Urinary bladder (tissue), 4 donors: ENCODE measurements around the gene CDK11A. TPM values are rescaled to one million over a fixed set of nuclear protein-coding genes. Genes with fewer than 3 reads are reported as not detected.
"Not testable (repeated sequence)": the region's sequence is repeated elsewhere in the genome, so short reads cannot be mapped to it uniquely, and the experiment has no call there.

Experiments
- DNase-seq: peaks from one replicate; pipeline ENCODE4 v3.0.0-alpha.2; 2015; ENCODE audit errors: extremely low spot score
- H3K27ac ChIP-seq: one replicate; pipeline ENCODE4 v1.5.1; 2013; ENCODE audit warnings: low read depth, mild to moderate bottlenecking, moderate library complexity
- H3K36me3 ChIP-seq: one replicate; pipeline ENCODE4 v1.6.1; 2013; ENCODE audit warnings: mild to moderate bottlenecking, moderate library complexity; ENCODE audit not compliant: insufficient read depth
- H3K4me1 ChIP-seq: one replicate; pipeline ENCODE4 v1.6.1; 2013; ENCODE audit warnings: mild to moderate bottlenecking, moderate library complexity; ENCODE audit not compliant: insufficient read depth
- H3K4me3 ChIP-seq: one replicate; pipeline ENCODE4 v1.5.1; 2013; ENCODE audit warnings: low read depth, low read length
- WGBS: extraction: QIAGEN DNeasy Blood & Tissue Kit; methylation state at CpG from one replicate; pipeline ENCODE4 v1.1.7; 2013; 5-methylcytosine and 5-hydroxymethylcytosine counted together
- polyA plus RNA-seq: library from polyadenylated mRNA; stranded (reverse); fragments of 200-250 nt; gene quantifications from one replicate; pipeline ENCODE4 v1.2.3, GENCODE V29; 2013
- total RNA-seq: library from RNA; depleted of rRNA; stranded (reverse); fragments of >200 nt; gene quantifications from one replicate; pipeline ENCODE4 v1.2.3, GENCODE V29; 2014
- donor health status: healthy with polysubstance abuse.
- donor health status: healthy.

Gene CDK11A
- total and polyA plus RNA-seq, 2 donors, result 15.2 to 20.2 TPM

- 73% methylated on average over 34 of the region's 34 CpGs for WGBS
- peak overlapping the region; percentile 60 for H3K27ac ChIP-seq
- peaks cover 3% of the 10 kb centered on the region for H3K36me3 ChIP-seq
- no peaks in the 10 kb centered on the region for H3K4me1 ChIP-seq
- no peak overlapping the region for H3K4me3 ChIP-seq
- DNase-seq, result no peak
Observed at GRCh38 chr1:1758692-1759455, 34.7 kb upstream of the CDK11A start.

- peak overlapping the region; percentile 81 for H3K27ac ChIP-seq
- no peak for DNase-seq
- H3K4me1 ChIP-seq, result no peaks in the 10 kb centered on the region
- 93% methylated on average over 27 of the region's 27 CpGs for WGBS
- peaks cover 6% of the 10 kb centered on the region for H3K36me3 ChIP-seq
- H3K4me3 ChIP-seq, result no peak overlapping the region
Observed at GRCh38 chr1:1758059-1758621, 34.0 kb upstream of the CDK11A start.

GRCh38 chr1:1757422-1758058 is 33.4 kb upstream of the CDK11A start:
- Histone ChIP-seq H3K27ac (no peak overlapping the region), H3K4me3 (no peak overlapping the region), H3K36me3 (peaks cover 6% of the 10 kb centered on the region), H3K4me1 (no peaks in the 10 kb centered on the region)
- WGBS, result 93% methylated on average over 25 of the region's 25 CpGs
- DNase-seq, result no peak

- Histone ChIP-seq H3K36me3 (peaks cover 6% of the 10 kb centered on the region), H3K27ac (no peak overlapping the region), H3K4me1 (no peaks in the 10 kb centered on the region), H3K4me3 (no peak overlapping the region)
- no peak for DNase-seq
- WGBS, result 91% methylated on average over 33 of the region's 33 CpGs
Observed at GRCh38 chr1:1756661-1757421, 32.7 kb upstream of the CDK11A start.

GRCh38 chr1:1755852-1756251 is 31.7 kb upstream of the CDK11A start:
- no peaks in the 10 kb centered on the region for H3K4me1 ChIP-seq
- H3K4me3 ChIP-seq, result no peak overlapping the region
- DNase-seq, result no peak
- 88% methylated on average over 15 of the region's 15 CpGs for WGBS
- H3K27ac ChIP-seq, result no peak overlapping the region
- peaks cover 6% of the 10 kb centered on the region for H3K36me3 ChIP-seq

GRCh38 chr1:1755426-1755825 is 31.3 kb upstream of the CDK11A start:
- DNase-seq, result no peak
- WGBS, result 95% methylated on average over 19 of the region's 19 CpGs
- Histone ChIP-seq H3K4me3 (no peak overlapping the region), H3K27ac (no peak overlapping the region), H3K4me1 (no peaks in the 10 kb centered on the region), H3K36me3 (peaks cover 6% of the 10 kb centered on the region)

- Histone ChIP-seq H3K4me1 (no peaks in the 10 kb centered on the region), H3K36me3 (peaks cover 6% of the 10 kb centered on the region), H3K4me3 (no peak overlapping the region), H3K27ac (no peak overlapping the region)
- WGBS, result 92% methylated on average over 48 of the region's 49 CpGs
- DNase-seq, result no peak
Observed at GRCh38 chr1:1754051-1754815, 30.1 kb upstream of the CDK11A start.

- Histone ChIP-seq H3K4me1 (no peaks in the 10 kb centered on the region), H3K4me3 (no peak overlapping the region), H3K36me3 (peaks cover 6% of the 10 kb centered on the region), H3K27ac (no peak overlapping the region)
- WGBS, result 91% methylated on average over 16 of the region's 16 CpGs
- DNase-seq, result no peak
Observed at GRCh38 chr1:1753607-1754005, 29.4 kb upstream of the CDK11A start.

- no peak overlapping the region for H3K4me3 ChIP-seq
- no peak for DNase-seq
- H3K4me1 ChIP-seq, result no peaks in the 10 kb centered on the region
- no peak overlapping the region for H3K27ac ChIP-seq
- peaks cover 6% of the 10 kb centered on the region for H3K36me3 ChIP-seq
- 81% methylated on average over 37 of the region's 37 CpGs for WGBS
Observed at GRCh38 chr1:1752636-1753606, 28.8 kb upstream of the CDK11A start.

DNA sequence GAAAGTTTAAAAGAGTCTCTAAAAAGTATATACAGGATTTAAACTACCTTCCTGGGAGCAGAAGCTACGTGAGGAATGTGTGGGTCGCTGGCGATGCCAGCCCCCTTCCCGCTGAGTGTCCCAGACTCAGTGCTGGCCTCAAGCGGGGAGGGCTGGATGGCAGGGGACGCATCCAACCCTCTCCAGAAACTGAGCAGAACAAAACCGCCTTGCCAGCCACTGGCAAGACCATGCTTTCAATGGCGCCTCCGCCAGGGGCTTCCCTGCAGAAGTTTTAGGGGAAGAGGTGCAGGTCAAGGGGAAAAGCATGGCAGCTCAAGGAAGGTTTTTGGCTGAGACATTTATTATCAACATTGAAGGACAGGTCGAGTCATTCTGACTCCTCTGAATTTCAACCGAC is 28.0 kb upstream of the CDK11A start:
- H3K4me1 ChIP-seq, result no peaks in the 10 kb centered on the region
- 88% methylated on average over 11 of the region's 11 CpGs for WGBS
- H3K36me3 ChIP-seq, result peaks cover 6% of the 10 kb centered on the region
- DNase-seq, result no peak
- no peak overlapping the region for H3K4me3 ChIP-seq
- H3K27ac ChIP-seq, result no peak overlapping the region

- 86% methylated on average over 7 of the region's 9 CpGs for WGBS
- not testable (repeated sequence) for H3K27ac ChIP-seq, H3K36me3 ChIP-seq, H3K4me3 ChIP-seq, H3K4me1 ChIP-seq, DNase-seq
Observed at GRCh38 chr1:1749941-1750340, 25.8 kb upstream of the CDK11A start.

- Histone ChIP-seq H3K27ac (no peak overlapping the region), H3K4me3 (no peak overlapping the region), H3K36me3 (peaks cover 2% of the 10 kb centered on the region), H3K4me1 (no peaks in the 10 kb centered on the region)
- WGBS, result 75% methylated on average over 18 of the region's 18 CpGs
- DNase-seq, result no peak
Observed at GRCh38 chr1:1748686-1749321, 24.6 kb upstream of the CDK11A start.
